HUDEP-2 (cell line): ENCODE data around the gene CLIP2.
A peak's percentile ranks its signal among the peaks of the same experiment; 100 is the strongest.
"Not testable (repeated sequence)": the region's sequence is repeated elsewhere in the genome, so short reads cannot be mapped to it uniquely, and the experiment has no call there.

Experiments used
- DNase-seq, 76 experiments: peaks; one replicate each; lab custom pipeline; 2025; ENCODE audit not compliant: unreplicated experiment in 76 of 76; lab: John Stamatoyannopoulos, UW

Gene CLIP2

GRCh38 chr7:74289018-74289658 is at the start of gene CLIP2:
Gene CLIP2, plus strand, starts transcription at chr7:74289407. Its CDS starts 28,140 bp downstream, at chr7:74317547.
- peak in 69 of 76 experiments; percentile 9 to 83 (median 66) for DNase-seq

- no peak for DNase-seq
Observed at GRCh38 chr7:74240482-74240881, 48.7 kb upstream of the CLIP2 start.

GRCh38 chr7:74242122-74242443 is 47.1 kb upstream of the CLIP2 start:
- DNase-seq, result no peak

GRCh38 chr7:74246497-74246896 is 42.7 kb upstream of the CLIP2 start:
- no peak for DNase-seq

- DNase-seq, result no peak
Observed at GRCh38 chr7:74248156-74248555, 41.1 kb upstream of the CLIP2 start.

- DNase-seq, result not testable (repeated sequence)
Observed at GRCh38 chr7:74249058-74249457, 40.1 kb upstream of the CLIP2 start.

GRCh38 chr7:74252893-74253292 is 36.3 kb upstream of the CLIP2 start:
- no peak for DNase-seq

GRCh38 chr7:74253331-74253730 is 35.9 kb upstream of the CLIP2 start:
- DNase-seq, result no peak

GRCh38 chr7:74253835-74254128 is 35.4 kb upstream of the CLIP2 start:
- DNase-seq, result no peak

- DNase-seq, result peak in 74 of 76 experiments; percentile 58 to 97 (median 92)
Observed at GRCh38 chr7:74254129-74254857, 34.9 kb upstream of the CLIP2 start, which contains the start of gene RFC2. Gene RFC2, minus strand, starts transcription at chr7:74254399. Its CDS starts 16 bp downstream, at chr7:74254383.

GRCh38 chr7:74254858-74255379 is 34.3 kb upstream of the CLIP2 start:
- DNase-seq, result no peak

GRCh38 chr7:74255461-74255860 is 33.7 kb upstream of the CLIP2 start:
- not testable (repeated sequence) for DNase-seq

- no peak for DNase-seq
Observed at GRCh38 chr7:74256491-74257408, 32.5 kb upstream of the CLIP2 start.

- no peak for DNase-seq
Observed at GRCh38 chr7:74258639-74259038, 30.6 kb upstream of the CLIP2 start.

- DNase-seq, result no peak
Observed at GRCh38 chr7:74262639-74263398, 26.4 kb upstream of the CLIP2 start.

GRCh38 chr7:74263399-74264120 is 25.6 kb upstream of the CLIP2 start:
- DNase-seq, result no peak

GRCh38 chr7:74266191-74266963 is 22.8 kb upstream of the CLIP2 start:
- no peak for DNase-seq

- DNase-seq, result no peak
Observed at GRCh38 chr7:74267756-74268565, 21.2 kb upstream of the CLIP2 start.
